Osteoblast (primary cell): ENCODE measurements around the gene SRRD. TPM values are rescaled to one million over a fixed set of nuclear protein-coding genes. Genes with fewer than 3 reads are reported as not detected.
"Not testable (repeated sequence)": the region's sequence is repeated elsewhere in the genome, so short reads cannot be mapped to it uniquely, and the experiment has no call there.

Source experiments
- DNase-seq: peaks from one replicate; pipeline ENCODE4 v3.0.0; 2011; ENCODE audit warnings: low spot score, mixed read lengths; ENCODE audit not compliant: insufficient read length; ENCODE audit errors: missing footprints
- H2AFZ ChIP-seq: 2 replicates; pipeline ENCODE4 v1.6.0; 2011; ENCODE audit warnings: mild to moderate bottlenecking, low read length
- H3K27ac ChIP-seq: 2 replicates; pipeline ENCODE4 v1.5.1; 2011; ENCODE audit warnings: mild to moderate bottlenecking, low read depth, low read length, moderate library complexity
- H3K27me3 ChIP-seq: 2 replicates; pipeline ENCODE4 v1.6.0; 2012; ENCODE audit warnings: mild to moderate bottlenecking, control low read depth, inconsistent platforms, low read length, moderate library complexity; ENCODE audit not compliant: insufficient read depth
- H3K36me3 ChIP-seq: 2 replicates; pipeline ENCODE4 v1.5.1; 2011; ENCODE audit warnings: mild to moderate bottlenecking, low read length, control low read depth, moderate library complexity; ENCODE audit not compliant: insufficient read depth
- H3K4me1 ChIP-seq: 2 replicates; pipeline ENCODE4 v1.5.1; 2011; ENCODE audit warnings: mild to moderate bottlenecking, low read length, control low read depth, moderate library complexity; ENCODE audit not compliant: insufficient read depth
- H3K4me2 ChIP-seq: 2 replicates; pipeline ENCODE4 v1.6.0; 2011; ENCODE audit warnings: mild to moderate bottlenecking, low read length; ENCODE audit not compliant: insufficient read depth
- H3K4me3 ChIP-seq: fragments of 200-600 bp; sonication (generic); 3 replicates; pipeline ENCODE4 v1.5.1; 2012; ENCODE audit warnings: mild to moderate bottlenecking, low read length, inconsistent platforms; ENCODE audit not compliant: insufficient read depth
- H3K79me2 ChIP-seq: 2 replicates; pipeline ENCODE4 v1.6.0; 2012; ENCODE audit warnings: mild to moderate bottlenecking, low read length, control low read depth, inconsistent platforms; ENCODE audit not compliant: insufficient read depth
- H3K9me3 ChIP-seq: 2 replicates; pipeline ENCODE4 v1.5.1; 2011; ENCODE audit warnings: low read depth, low read length, control low read depth
- H4K20me1 ChIP-seq: 2 replicates; pipeline ENCODE4 v1.6.0; 2012; ENCODE audit warnings: mild to moderate bottlenecking, low read length, control low read depth; ENCODE audit not compliant: insufficient read depth
- CTCF ChIP-seq: IDR thresholded peaks from 2 replicates; pipeline ENCODE4 v1.5.1; 2011; ENCODE audit warnings: mild to moderate bottlenecking, low read depth, low read length, moderate library complexity; ENCODE audit errors: extremely low read depth
- total RNA-seq: library from RNA; depleted of rRNA; stranded (reverse); fragments of >200 nt; gene quantifications from 2 replicates; pipeline ENCODE4 v1.2.3, GENCODE V29; 2012

The SRRD gene
- total RNA-seq, 1 donor, result 11.2 TPM

- Histone ChIP-seq H3K4me3 (no peak overlapping the region), H3K79me2 (no peaks in the 10 kb centered on the region), H3K4me2 (no peak overlapping the region), H3K9me3 (no peaks in the 10 kb centered on the region), H3K27me3 (no peaks in the 10 kb centered on the region), H3K36me3 (no peaks in the 10 kb centered on the region), H3K27ac (no peak overlapping the region), H4K20me1 (no peaks in the 10 kb centered on the region), H2AFZ (no peak overlapping the region), H3K4me1 (no peaks in the 10 kb centered on the region)
- no peak for DNase-seq
- TF ChIP-seq CTCF, result no peak
These were observed 45.8 kb upstream of the SRRD start for GRCh38 chr22:26437694-26438392.

- H2AFZ ChIP-seq, H3K9me3 ChIP-seq, DNase-seq, H3K36me3 ChIP-seq, H3K4me3 ChIP-seq, H3K79me2 ChIP-seq, H3K27ac ChIP-seq, H4K20me1 ChIP-seq, H3K4me1 ChIP-seq, H3K4me2 ChIP-seq, H3K27me3 ChIP-seq: not testable (repeated sequence)
These were observed 44.9 kb upstream of the SRRD start for GRCh38 chr22:26438776-26439175.

GRCh38 chr22:26439559-26439958 is 44.1 kb upstream of the SRRD start:
- Histone ChIP-seq H3K79me2 (no peaks in the 10 kb centered on the region), H4K20me1 (no peaks in the 10 kb centered on the region), H3K4me1 (no peaks in the 10 kb centered on the region), H3K27ac (no peak overlapping the region), H3K27me3 (no peaks in the 10 kb centered on the region), H3K9me3 (no peaks in the 10 kb centered on the region), H3K4me3 (no peak overlapping the region), H3K4me2 (no peak overlapping the region), H3K36me3 (no peaks in the 10 kb centered on the region), H2AFZ (no peak overlapping the region)
- TF ChIP-seq CTCF, result no peak
- DNase-seq, result no peak

GRCh38 chr22:26442086-26442756 is 41.5 kb upstream of the SRRD start:
- Histone ChIP-seq H4K20me1 (no peaks in the 10 kb centered on the region), H2AFZ (no peak overlapping the region)
- TF ChIP-seq CTCF, result no peak

More at GRCh38 chr22:26442086-26442756, 41.5 kb upstream of the SRRD start:
- Histone ChIP-seq H3K27ac (no peak overlapping the region), H3K79me2 (no peaks in the 10 kb centered on the region), H3K4me3 (no peak overlapping the region), H3K4me1 (no peaks in the 10 kb centered on the region), H3K4me2 (no peak overlapping the region), H3K27me3 (no peaks in the 10 kb centered on the region), H3K36me3 (no peaks in the 10 kb centered on the region), H3K9me3 (no peaks in the 10 kb centered on the region)
- DNase-seq, result no peak
